Measurements from ENCODE around the gene PLET1.

PLET1 gene

GRCh38 chr11:112274007-112274783 is 13.5 kb upstream of the PLET1 start:
- peaks cover 8% of the 10 kb centered on the region for H3K9me3 Mint-ChIP-seq
- H3K4me3 Mint-ChIP-seq: no peak overlapping the region
- intact Hi-C loops (cut with micrococcal nuclease): no loop called here
- no peak overlapping the region for H3K27ac Mint-ChIP-seq
- H3K36me3 Mint-ChIP-seq (ENCODE audit: low read depth): no peaks in the 10 kb centered on the region
- no peaks in the 10 kb centered on the region for H3K27me3 Mint-ChIP-seq
- no peaks in the 10 kb centered on the region for H3K4me1 Mint-ChIP-seq (ENCODE audit: low read depth)

DNA sequence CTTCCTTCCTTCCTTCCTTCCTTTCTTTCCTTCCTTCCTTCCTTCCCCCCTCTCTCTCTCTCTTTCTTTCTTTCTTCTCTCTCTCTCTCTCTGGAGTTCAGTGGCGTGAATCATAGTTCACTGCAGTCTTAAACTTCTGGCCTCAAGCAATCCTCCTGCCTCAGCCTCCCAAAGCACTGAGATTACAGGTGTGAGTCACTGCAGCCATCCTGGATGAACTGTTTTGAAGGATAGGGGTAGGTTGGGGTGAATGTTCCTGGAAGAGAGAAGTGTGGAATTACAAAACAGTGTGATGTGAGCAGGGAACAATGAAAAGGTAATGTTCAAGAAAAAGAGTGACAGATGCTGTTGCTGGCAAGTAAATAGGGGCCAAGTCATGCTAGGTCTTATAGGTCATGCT is 12.4 kb upstream of the PLET1 start:
- no peaks in the 10 kb centered on the region for H3K27me3 Mint-ChIP-seq

GRCh38 chr11:112271242-112271641 is 10.6 kb upstream of the PLET1 start:
- Mint-ChIP-seq H3K27me3 (no peaks in the 10 kb centered on the region), H3K36me3 (ENCODE audit: low read depth) (no peaks in the 10 kb centered on the region), H3K4me3 (no peak overlapping the region), H3K4me1 (ENCODE audit: low read depth) (peaks cover 4% of the 10 kb centered on the region), H3K27ac (no peak overlapping the region), H3K9me3 (peaks cover 8% of the 10 kb centered on the region)
- intact Hi-C loops (cut with micrococcal nuclease): no loop called here

More for the DNA sequence above, 12.4 kb upstream of the PLET1 start:
- no peaks in the 10 kb centered on the region for H3K36me3 Mint-ChIP-seq (ENCODE audit: low read depth)
- no peak overlapping the region for H3K4me3 Mint-ChIP-seq
- peaks cover 8% of the 10 kb centered on the region for H3K9me3 Mint-ChIP-seq
- intact Hi-C loops (cut with micrococcal nuclease): no loop called here
- H3K4me1 Mint-ChIP-seq (ENCODE audit: low read depth): peaks cover 4% of the 10 kb centered on the region
- no peak overlapping the region for H3K27ac Mint-ChIP-seq

DNA sequence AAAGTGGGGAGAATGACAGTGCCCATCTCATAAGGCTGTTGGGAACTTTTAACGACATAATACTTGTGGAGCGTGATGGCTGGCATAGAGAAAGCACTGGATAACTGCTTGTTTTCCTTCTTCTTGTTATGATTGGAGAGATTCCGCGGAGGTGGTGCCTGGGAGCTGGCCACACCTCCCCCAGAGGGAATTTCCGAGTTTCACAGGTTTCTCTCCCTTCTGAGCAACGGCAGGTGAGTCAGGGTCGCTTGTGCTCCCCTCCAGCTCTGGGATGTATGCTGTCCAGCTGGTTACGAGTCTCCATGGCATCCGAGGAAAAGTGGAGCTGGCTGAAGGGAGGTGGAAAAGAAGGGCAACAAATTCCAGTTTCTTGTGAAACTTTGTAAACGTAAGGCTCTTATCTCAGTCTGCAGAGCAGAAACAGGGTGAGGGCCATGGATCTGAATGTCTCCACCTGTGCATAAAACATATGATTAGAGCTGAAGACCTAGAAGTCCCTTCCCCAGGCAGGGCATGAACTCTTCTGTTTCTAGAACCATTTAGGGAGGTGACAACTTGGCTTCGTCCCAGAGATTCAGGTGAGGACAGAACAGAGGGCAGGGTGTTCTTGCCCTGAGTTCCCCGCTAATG is 10.0 kb upstream of the PLET1 start:
- Mint-ChIP-seq H3K27ac (no peak overlapping the region), H3K4me1 (ENCODE audit: low read depth) (peaks cover 4% of the 10 kb centered on the region), H3K4me3 (no peak overlapping the region), H3K27me3 (no peaks in the 10 kb centered on the region), H3K9me3 (peaks cover 8% of the 10 kb centered on the region), H3K36me3 (ENCODE audit: low read depth) (no peaks in the 10 kb centered on the region)
- intact Hi-C loops (cut with micrococcal nuclease): no loop called here

DNA sequence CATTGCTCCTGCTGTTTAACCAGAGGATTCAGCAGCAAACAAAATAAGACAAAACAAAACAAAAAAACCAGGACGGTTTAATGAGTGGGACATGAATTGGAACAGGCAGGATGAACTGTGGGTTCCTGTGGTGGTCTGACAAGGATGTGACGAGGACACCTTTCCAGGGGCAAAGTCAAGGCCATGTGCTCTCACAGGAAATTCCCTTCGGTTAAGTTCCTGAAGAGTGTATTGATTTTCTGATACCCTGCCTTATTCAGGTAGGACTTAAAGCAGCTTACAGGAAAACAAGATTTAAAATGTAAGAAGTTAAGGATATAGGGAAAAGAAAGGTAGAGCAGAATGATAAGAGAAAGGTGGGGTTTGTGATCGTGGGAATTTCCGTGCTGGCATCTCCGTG is 8.5 kb upstream of the PLET1 start:
- Mint-ChIP-seq H3K9me3 (peaks cover 8% of the 10 kb centered on the region), H3K4me1 (ENCODE audit: low read depth) (peaks cover 4% of the 10 kb centered on the region), H3K4me3 (no peak overlapping the region), H3K27ac (no peak overlapping the region), H3K27me3 (no peaks in the 10 kb centered on the region), H3K36me3 (ENCODE audit: low read depth) (no peaks in the 10 kb centered on the region)
- intact Hi-C loops (cut with micrococcal nuclease): no loop called here

DNA sequence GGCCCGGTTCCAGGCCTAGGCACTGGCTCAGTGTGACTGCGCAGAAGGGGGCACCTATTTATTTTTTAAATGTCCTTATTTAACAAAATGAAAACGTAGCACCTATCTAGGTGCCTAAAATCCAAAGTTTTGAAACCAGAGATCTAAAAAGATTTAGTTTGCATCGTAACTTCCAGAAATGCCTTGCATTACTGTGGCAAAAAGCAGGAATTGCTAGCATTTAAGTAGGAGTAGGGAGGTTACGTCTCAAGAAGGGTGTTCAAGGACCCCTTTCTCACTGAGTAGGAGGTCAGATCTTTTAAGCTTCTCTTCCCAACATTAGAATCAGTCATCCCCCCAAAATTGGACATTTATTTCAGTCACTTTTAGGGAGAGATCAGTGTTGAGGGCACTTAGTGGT is 7.7 kb upstream of the PLET1 start:
- H3K4me1 Mint-ChIP-seq (ENCODE audit: low read depth): peaks cover 4% of the 10 kb centered on the region
- no peaks in the 10 kb centered on the region for H3K36me3 Mint-ChIP-seq (ENCODE audit: low read depth)
- intact Hi-C loops (cut with micrococcal nuclease): no loop called here
- peaks cover 8% of the 10 kb centered on the region for H3K9me3 Mint-ChIP-seq
- no peak overlapping the region for H3K4me3 Mint-ChIP-seq
- H3K27me3 Mint-ChIP-seq: no peaks in the 10 kb centered on the region
- H3K27ac Mint-ChIP-seq: no peak overlapping the region

DNA sequence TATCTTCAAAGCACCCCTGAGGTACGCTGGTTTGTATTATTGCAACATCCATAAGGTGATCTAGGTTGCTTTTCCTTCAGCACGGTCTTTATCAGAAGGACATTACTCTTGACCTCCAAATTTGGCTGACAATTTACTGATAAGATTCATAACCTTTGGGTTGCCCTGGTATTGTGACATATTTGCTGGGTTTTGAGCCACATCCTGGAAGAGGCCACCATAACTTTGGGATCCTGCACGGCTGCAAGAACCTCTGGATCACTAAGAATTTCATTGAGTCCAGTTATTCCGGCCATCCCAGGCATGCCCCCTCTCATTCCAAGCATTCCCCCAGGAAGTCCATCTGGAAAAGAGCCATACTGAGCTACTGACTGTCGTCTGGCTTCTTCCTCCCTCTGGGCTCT is 6.5 kb upstream of the PLET1 start:
- H3K27me3 Mint-ChIP-seq: no peaks in the 10 kb centered on the region
- H3K4me1 Mint-ChIP-seq (ENCODE audit: low read depth): peaks cover 4% of the 10 kb centered on the region
- no peak overlapping the region for H3K4me3 Mint-ChIP-seq
- H3K36me3 Mint-ChIP-seq (ENCODE audit: low read depth): no peaks in the 10 kb centered on the region
- no peaks in the 10 kb centered on the region for H3K9me3 Mint-ChIP-seq
- no peak overlapping the region for H3K27ac Mint-ChIP-seq
- intact Hi-C loops (cut with micrococcal nuclease): no loop called here

DNA sequence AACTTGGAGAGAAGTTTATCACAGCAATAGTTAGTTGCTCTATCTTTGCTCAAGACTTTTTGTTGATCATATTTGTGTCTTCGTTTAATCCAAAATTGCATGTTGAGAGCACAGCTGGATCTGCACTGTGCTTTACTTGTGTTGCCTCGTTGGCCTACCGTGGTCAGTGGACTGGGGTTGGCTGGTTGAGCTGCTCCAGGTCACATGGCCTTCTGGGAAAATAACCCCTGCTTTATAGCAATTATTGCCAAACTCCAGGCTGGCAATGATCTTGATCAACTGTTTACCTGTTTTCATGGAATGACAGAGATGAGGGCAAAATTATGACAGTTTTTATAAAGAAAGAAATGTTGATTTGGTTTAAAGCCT is 5.7 kb upstream of the PLET1 start:
- no peak overlapping the region for H3K27ac Mint-ChIP-seq
- peaks cover 4% of the 10 kb centered on the region for H3K4me1 Mint-ChIP-seq (ENCODE audit: low read depth)
- H3K4me3 Mint-ChIP-seq: no peak overlapping the region
- no peaks in the 10 kb centered on the region for H3K27me3 Mint-ChIP-seq
- intact Hi-C loops (cut with micrococcal nuclease): no loop called here
- no peaks in the 10 kb centered on the region for H3K9me3 Mint-ChIP-seq
- H3K36me3 Mint-ChIP-seq (ENCODE audit: low read depth): no peaks in the 10 kb centered on the region

DNA sequence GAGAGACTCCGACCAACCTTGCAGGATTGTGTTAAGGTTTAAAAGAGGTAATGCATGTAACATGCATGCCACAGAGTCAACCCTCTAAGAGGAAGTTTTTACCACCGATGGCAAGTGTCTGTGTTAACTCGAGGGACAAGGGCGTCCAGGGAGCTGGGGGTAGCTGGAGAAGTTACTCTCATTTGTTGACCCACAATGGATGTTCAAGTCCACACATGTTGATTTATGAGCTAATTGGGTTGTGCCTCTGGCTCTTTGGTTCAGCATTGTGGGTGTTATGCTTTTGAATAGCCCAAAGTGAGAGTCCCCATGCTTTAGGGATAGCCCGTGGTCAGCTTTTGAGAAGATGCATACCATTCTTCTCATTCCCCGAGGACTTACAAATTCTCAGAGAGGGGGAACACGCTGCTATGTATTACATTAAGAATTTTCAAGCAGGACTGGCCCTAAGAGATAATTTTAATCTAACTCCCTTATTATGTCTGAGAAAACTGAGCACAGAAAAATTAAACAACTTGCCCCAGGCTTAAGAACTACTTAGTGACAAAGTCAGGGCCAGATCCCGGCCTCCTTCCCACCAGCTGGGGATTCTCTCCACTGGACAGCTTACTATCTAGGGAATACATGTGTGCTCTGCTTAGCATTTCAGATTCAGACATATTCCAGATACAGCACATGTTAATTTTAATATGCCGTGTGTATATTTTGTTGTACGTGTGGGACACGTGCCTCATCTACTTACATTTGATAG is 5.2 kb upstream of the PLET1 start:
- intact Hi-C loops (cut with micrococcal nuclease): no loop called here
- H3K9me3 Mint-ChIP-seq: no peaks in the 10 kb centered on the region
- no peak overlapping the region for H3K4me3 Mint-ChIP-seq
- H3K27me3 Mint-ChIP-seq: no peaks in the 10 kb centered on the region
- H3K36me3 Mint-ChIP-seq (ENCODE audit: low read depth): no peaks in the 10 kb centered on the region
- peaks cover 4% of the 10 kb centered on the region for H3K4me1 Mint-ChIP-seq (ENCODE audit: low read depth)
- H3K27ac Mint-ChIP-seq: no peak overlapping the region

GRCh38 chr11:112255067-112255720 is 5.5 kb downstream of the PLET1 start:
- H3K4me1 Mint-ChIP-seq (ENCODE audit: low read depth): no peaks in the 10 kb centered on the region
- intact Hi-C loops (cut with micrococcal nuclease): no loop called here
- H3K27me3 Mint-ChIP-seq: no peaks in the 10 kb centered on the region
- H3K4me3 Mint-ChIP-seq: no peak overlapping the region
- H3K36me3 Mint-ChIP-seq (ENCODE audit: low read depth): no peaks in the 10 kb centered on the region
- no peaks in the 10 kb centered on the region for H3K9me3 Mint-ChIP-seq
- H3K27ac Mint-ChIP-seq: no peak overlapping the region

DNA sequence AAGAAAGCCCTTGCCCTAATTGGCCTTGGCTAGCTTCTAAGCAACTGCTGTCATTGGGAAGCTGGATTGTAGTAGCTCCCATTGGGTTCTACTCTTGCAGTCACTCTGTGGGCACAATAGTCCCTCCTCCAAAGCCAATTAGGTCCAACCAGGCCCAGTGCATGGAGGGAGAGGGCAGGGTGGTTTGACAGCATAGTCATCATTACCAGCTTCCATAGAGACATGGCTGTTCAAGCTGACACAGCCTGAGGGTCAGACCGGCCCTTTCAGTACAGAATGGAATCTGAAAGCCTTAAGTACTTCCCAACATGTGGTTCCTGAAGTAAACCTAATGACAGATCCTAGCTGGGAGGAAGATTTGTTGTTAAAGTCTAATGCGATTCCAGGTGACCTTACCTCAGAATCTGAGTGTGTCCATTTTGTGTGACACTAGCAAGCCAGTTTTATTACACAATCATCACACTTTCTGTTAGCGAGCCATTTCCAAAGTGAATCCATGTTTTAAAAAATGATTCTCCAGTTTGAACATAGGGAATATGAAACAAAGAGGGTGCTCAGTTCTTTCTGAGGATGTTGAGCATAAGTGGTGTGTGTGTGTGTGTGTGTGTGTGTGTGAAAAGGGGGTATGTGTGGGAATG is 6.9 kb downstream of the PLET1 start:
- Mint-ChIP-seq H3K36me3 (ENCODE audit: low read depth) (no peaks in the 10 kb centered on the region), H3K27ac (no peak overlapping the region), H3K4me3 (no peak overlapping the region), H3K4me1 (ENCODE audit: low read depth) (peaks cover 4% of the 10 kb centered on the region), H3K9me3 (no peaks in the 10 kb centered on the region), H3K27me3 (no peaks in the 10 kb centered on the region)
- intact Hi-C loops (cut with micrococcal nuclease): no loop called here

- Mint-ChIP-seq H3K4me1 (ENCODE audit: low read depth) (peaks cover 15% of the 10 kb centered on the region), H3K4me3 (no peak overlapping the region), H3K27ac (no peak overlapping the region), H3K9me3 (peaks cover 5% of the 10 kb centered on the region), H3K27me3 (no peaks in the 10 kb centered on the region), H3K36me3 (ENCODE audit: low read depth) (no peaks in the 10 kb centered on the region)
- intact Hi-C loops (cut with micrococcal nuclease): no loop called here
Observed at GRCh38 chr11:112249871-112250610, 10.6 kb downstream of the PLET1 start.

- H3K9me3 Mint-ChIP-seq: peaks cover 22% of the 10 kb centered on the region
- peak overlapping the region; percentile 51 for H3K27ac Mint-ChIP-seq
- H3K36me3 Mint-ChIP-seq (ENCODE audit: low read depth): peaks cover 11% of the 10 kb centered on the region
- intact Hi-C loops (cut with micrococcal nuclease): no loop called here
- H3K27me3 Mint-ChIP-seq: no peaks in the 10 kb centered on the region
- no peak overlapping the region for H3K4me3 Mint-ChIP-seq
- H3K4me1 Mint-ChIP-seq (ENCODE audit: low read depth): peaks cover 15% of the 10 kb centered on the region
Observed at GRCh38 chr11:112248201-112248600, 12.5 kb downstream of the PLET1 start.

All from dendritic cell treated with granulocyte-macrophage colony-stimulating factor and Interleukin-4, amounts not matched to agents 40 ng/mL and 50 ng/mL, for 4 days (primary cell).